HAP-1 (cell line): ENCODE results near the gene RCBTB1.
"Not testable (repeated sequence)": the region's sequence is repeated elsewhere in the genome, so short reads cannot be mapped to it uniquely, and the experiment has no call there.

ENCODE experiments used
- DNase-seq, 2 experiments: peaks; one replicate each; pipeline ENCODE4 v3.0.0-alpha.2; 2016 to 2020; ENCODE audit warnings: low spot score in 2 of 2
- H3K27me3 ChIP-seq: fragments of 250-450 bp; sonication (Bioruptor Pico); 2 replicates; pipeline ENCODE4 v1.5.1; 2020; ENCODE audit warnings: low read depth, mild to moderate bottlenecking, moderate library complexity
- H3K36me3 ChIP-seq: fragments of 250-450 bp; sonication (Bioruptor Pico); replicated peaks from 2 replicates; pipeline ENCODE4 v1.5.1; 2020; ENCODE audit warnings: mild to moderate bottlenecking
- H3K4me1 ChIP-seq: fragments of 250-450 bp; sonication (Bioruptor Pico); 2 replicates; pipeline ENCODE4 v1.5.1; 2020; ENCODE audit warnings: mild to moderate bottlenecking
- H3K4me3 ChIP-seq: fragments of 250-450 bp; sonication (Bioruptor Pico); 2 replicates; pipeline ENCODE4 v1.5.1; 2020; ENCODE audit warnings: mild to moderate bottlenecking, moderate library complexity
- H3K9me3 ChIP-seq: fragments of 250-450 bp; sonication (Bioruptor Pico); 2 replicates; pipeline ENCODE4 v1.5.1; 2020; ENCODE audit warnings: mild to moderate bottlenecking, moderate library complexity
- in situ Hi-C: fragments of 300-500 bp; cut with MboI; formaldehyde crosslinking; loops from 3 replicates; pipeline ENCODE4 v1.14.3; 2020; ENCODE audit warnings: low sequenced_read_pairs, inconsistent platforms, mixed read lengths

RCBTB1 gene

GRCh38 chr13:49590714-49591113 lies 5.4 kb upstream of the RCBTB1 start:
- H3K36me3 ChIP-seq, H3K4me1 ChIP-seq, in situ Hi-C loops, DNase-seq, H3K27me3 ChIP-seq, H3K4me3 ChIP-seq, H3K9me3 ChIP-seq: not testable (repeated sequence)

- no peak overlapping the region for H3K4me3 ChIP-seq
- in situ Hi-C loops = no loop called here
- no peaks in the 10 kb centered on the region; the same call in 1 of the 2 replicates for H3K36me3 ChIP-seq
- peaks cover 8% of the 10 kb centered on the region for H3K4me1 ChIP-seq
- DNase-seq = no peak
- no peaks in the 10 kb centered on the region; the same call in 1 of the 2 replicates for H3K9me3 ChIP-seq
- H3K27me3 ChIP-seq = no peaks in the 10 kb centered on the region
Observed at GRCh38 chr13:49587311-49587847, 2.0 kb upstream of the RCBTB1 start.

- Histone ChIP-seq H3K9me3 (no peaks in the 10 kb centered on the region; the same call in 1 of the 2 replicates), H3K36me3 (no peaks in the 10 kb centered on the region; the same call in 1 of the 2 replicates), H3K27me3 (no peaks in the 10 kb centered on the region), H3K4me1 (peaks cover 8% of the 10 kb centered on the region), H3K4me3 (no peak overlapping the region)
- in situ Hi-C loops = no loop called here
- no peak for DNase-seq
Observed at GRCh38 chr13:49586717-49587116, 1.4 kb upstream of the RCBTB1 start.

GRCh38 chr13:49584771-49585182 lies 581 bp downstream of the RCBTB1 start:
- Histone ChIP-seq H3K27me3 (no peaks in the 10 kb centered on the region), H3K4me3 (peak overlapping the region; percentile 68), H3K36me3 (peaks cover 7% of the 10 kb centered on the region), H3K9me3 (no peaks in the 10 kb centered on the region), H3K4me1 (peaks cover 8% of the 10 kb centered on the region)
- peak in 1 of 2 experiments; percentile 18 for DNase-seq
- in situ Hi-C loops = no loop called here

GRCh38 chr13:49580980-49581680 lies 4.2 kb downstream of the RCBTB1 start:
- H3K4me3 ChIP-seq = no peak overlapping the region
- no peaks in the 10 kb centered on the region for H3K9me3 ChIP-seq
- peaks cover 8% of the 10 kb centered on the region for H3K4me1 ChIP-seq
- in situ Hi-C loops = no loop called here
- H3K36me3 ChIP-seq = peaks cover 7% of the 10 kb centered on the region
- DNase-seq = no peak
- no peaks in the 10 kb centered on the region for H3K27me3 ChIP-seq

GRCh38 chr13:49579501-49579900 lies 5.9 kb downstream of the RCBTB1 start:
- in situ Hi-C loops = no loop called here
- no peak overlapping the region for H3K4me3 ChIP-seq
- no peak for DNase-seq
- H3K4me1 ChIP-seq = peaks cover 6% of the 10 kb centered on the region
- no peaks in the 10 kb centered on the region for H3K9me3 ChIP-seq
- no peaks in the 10 kb centered on the region for H3K27me3 ChIP-seq
- peaks cover 7% of the 10 kb centered on the region for H3K36me3 ChIP-seq

GRCh38 chr13:49571299-49572240 lies 13.8 kb downstream of the RCBTB1 start:
- Histone ChIP-seq H3K36me3 (0 out of 2 replicates have a peak, but pooled peaks cover under 1% of the 10 kb centered on the region), H3K9me3 (no peaks in the 10 kb centered on the region), H3K27me3 (no peaks in the 10 kb centered on the region), H3K4me3 (no peak overlapping the region), H3K4me1 (peaks cover 8% of the 10 kb centered on the region)
- DNase-seq = no peak
- in situ Hi-C loops = no loop called here

GRCh38 chr13:49569993-49570689 lies 15.2 kb downstream of the RCBTB1 start:
- peak in 1 of 2 experiments; percentile 15 for DNase-seq
- H3K4me3 ChIP-seq = no peak overlapping the region
- H3K9me3 ChIP-seq = no peaks in the 10 kb centered on the region
- peaks cover 5% of the 10 kb centered on the region; the same call in 1 of the 2 replicates for H3K36me3 ChIP-seq
- H3K4me1 ChIP-seq = peaks cover 8% of the 10 kb centered on the region
- in situ Hi-C loops = no loop called here
- no peaks in the 10 kb centered on the region for H3K27me3 ChIP-seq

GRCh38 chr13:49567491-49567890 lies 17.9 kb downstream of the RCBTB1 start:
- peaks cover 8% of the 10 kb centered on the region for H3K4me1 ChIP-seq
- no peaks in the 10 kb centered on the region for H3K27me3 ChIP-seq
- H3K4me3 ChIP-seq = no peak overlapping the region
- no peaks in the 10 kb centered on the region for H3K9me3 ChIP-seq
- peaks cover 8% of the 10 kb centered on the region; the same call in 1 of the 2 replicates for H3K36me3 ChIP-seq
- no peak for DNase-seq
- in situ Hi-C loops = no loop called here

GRCh38 chr13:49566461-49566860 lies 18.9 kb downstream of the RCBTB1 start:
- peaks cover 8% of the 10 kb centered on the region for H3K4me1 ChIP-seq
- no peak for DNase-seq
- peaks cover 8% of the 10 kb centered on the region; the same call in 1 of the 2 replicates for H3K36me3 ChIP-seq
- no peaks in the 10 kb centered on the region for H3K27me3 ChIP-seq
- H3K9me3 ChIP-seq = no peaks in the 10 kb centered on the region
- in situ Hi-C loops = no loop called here
- no peak overlapping the region for H3K4me3 ChIP-seq

GRCh38 chr13:49565461-49565860 lies 19.9 kb downstream of the RCBTB1 start:
- DNase-seq, H3K36me3 ChIP-seq, in situ Hi-C loops, H3K4me1 ChIP-seq, H3K9me3 ChIP-seq, H3K4me3 ChIP-seq, H3K27me3 ChIP-seq: not testable (repeated sequence)

GRCh38 chr13:49563516-49563915 lies 21.8 kb downstream of the RCBTB1 start:
- Histone ChIP-seq H3K27me3 (no peaks in the 10 kb centered on the region), H3K4me3 (no peak overlapping the region), H3K4me1 (no peaks in the 10 kb centered on the region), H3K36me3 (peaks cover 15% of the 10 kb centered on the region), H3K9me3 (no peaks in the 10 kb centered on the region)
- no peak for DNase-seq
- in situ Hi-C loops = no loop called here

- DNase-seq = no peak
- in situ Hi-C loops = no loop called here
- no peak overlapping the region for H3K4me3 ChIP-seq
- H3K4me1 ChIP-seq = no peaks in the 10 kb centered on the region
- no peaks in the 10 kb centered on the region for H3K27me3 ChIP-seq
- no peaks in the 10 kb centered on the region for H3K9me3 ChIP-seq
- peaks cover 22% of the 10 kb centered on the region for H3K36me3 ChIP-seq
Observed at GRCh38 chr13:49561062-49561410, 24.3 kb downstream of the RCBTB1 start.
